Astrocyte of the hippocampus (primary cell): Measurements from ENCODE around the gene KRT76.
"Not testable (repeated sequence)": the region's sequence is repeated elsewhere in the genome, so short reads cannot be mapped to it uniquely, and the experiment has no call there.

ENCODE experiments used
- DNase-seq: peaks from one replicate; pipeline ENCODE4 v3.0.0; 2011; ENCODE audit warnings: low read depth, low spot score

Gene KRT76

DNA sequence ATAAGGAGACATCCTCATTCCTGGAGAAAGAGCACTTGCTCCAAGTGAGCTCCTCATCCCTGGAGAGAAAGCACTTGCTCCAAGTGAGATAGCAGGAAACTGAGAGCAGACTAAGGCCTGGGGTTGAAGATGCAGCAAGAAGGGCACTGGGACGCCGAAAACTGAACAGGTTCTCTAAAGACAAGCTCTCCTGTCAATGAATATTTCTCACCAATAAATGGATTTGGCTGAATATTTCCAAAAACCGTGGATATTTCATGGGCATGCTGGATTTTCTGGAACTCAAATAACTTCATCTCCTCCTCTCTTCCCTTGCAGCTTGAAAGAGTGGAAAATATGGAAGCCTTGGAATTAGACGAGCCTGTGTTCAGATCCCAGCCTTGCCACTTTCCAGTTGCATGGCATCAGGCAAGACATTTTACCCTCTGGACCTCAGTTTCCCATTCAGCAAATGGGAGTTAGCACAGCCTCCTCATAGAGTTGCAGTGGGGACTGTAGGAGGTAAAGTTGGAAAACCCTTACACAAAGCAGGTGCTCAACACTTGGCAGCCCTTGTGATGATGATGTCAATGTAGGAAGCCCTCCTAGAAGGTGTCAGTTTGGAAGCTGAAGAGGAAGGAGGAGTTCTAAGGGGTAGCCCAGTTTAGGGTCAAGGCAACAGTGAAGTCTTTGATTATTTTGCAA is 4.4 kb upstream of the KRT76 start:
- no peak for DNase-seq

DNA sequence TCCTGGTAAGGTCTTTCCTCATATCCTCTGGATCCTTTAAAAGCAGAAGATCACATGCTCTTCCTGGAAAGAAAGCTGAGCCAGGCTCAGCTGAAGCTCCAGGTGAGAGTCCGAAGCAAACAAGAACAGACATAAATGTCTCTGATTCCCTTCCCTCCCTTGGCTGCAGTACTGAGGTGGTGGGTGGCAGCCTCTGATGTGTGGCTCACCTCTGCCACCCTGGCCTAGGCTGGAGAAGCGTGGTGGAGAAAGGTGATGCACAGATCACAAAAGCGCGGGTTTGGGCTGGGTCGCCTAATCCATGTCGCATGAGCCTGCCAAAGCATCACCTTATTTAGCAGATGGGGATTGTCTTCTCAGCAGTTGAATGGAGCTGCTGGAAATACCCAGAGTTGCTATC is 2.8 kb upstream of the KRT76 start:
- DNase-seq = no peak

DNA sequence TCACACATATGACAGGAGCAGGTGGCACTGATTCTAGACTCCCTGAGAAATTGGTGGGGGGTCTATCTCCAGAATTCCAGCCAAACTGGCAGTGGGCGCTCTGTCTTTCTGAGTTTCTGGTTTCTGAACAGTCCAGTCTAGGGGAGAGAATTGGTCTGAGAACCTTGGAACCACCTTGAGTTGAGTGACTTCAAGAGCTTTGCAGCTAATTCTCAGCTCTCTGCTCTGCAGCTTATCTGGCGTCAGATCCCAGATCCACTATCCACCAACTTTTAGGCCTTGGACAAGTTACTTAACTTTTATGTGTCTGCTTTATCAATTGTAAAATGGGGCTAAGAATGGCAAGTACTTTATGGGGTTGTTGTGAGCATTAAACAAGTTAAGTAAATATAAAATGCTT is 1.7 kb upstream of the KRT76 start:
- no peak for DNase-seq

DNA sequence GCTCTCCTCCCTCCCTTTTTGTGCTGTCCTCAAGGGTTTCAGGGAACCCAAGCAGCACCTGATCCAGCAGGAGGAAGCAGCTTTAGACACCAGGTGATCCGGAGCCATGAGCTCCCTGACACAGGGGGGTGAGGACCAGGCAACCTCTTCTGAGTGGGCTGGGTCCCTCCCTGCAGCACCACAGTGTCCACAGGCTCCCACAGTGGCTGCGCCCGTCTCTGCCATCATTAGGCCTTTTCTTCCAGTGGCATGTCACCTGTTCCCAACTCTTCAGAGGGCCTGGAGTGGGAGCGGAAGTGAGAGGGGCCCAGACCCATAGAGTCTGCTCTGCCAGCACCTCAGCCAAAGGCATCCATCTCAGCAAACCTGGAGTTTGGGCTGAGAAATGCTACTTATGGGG is 421 bp upstream of the KRT76 start:
- DNase-seq = no peak

DNA sequence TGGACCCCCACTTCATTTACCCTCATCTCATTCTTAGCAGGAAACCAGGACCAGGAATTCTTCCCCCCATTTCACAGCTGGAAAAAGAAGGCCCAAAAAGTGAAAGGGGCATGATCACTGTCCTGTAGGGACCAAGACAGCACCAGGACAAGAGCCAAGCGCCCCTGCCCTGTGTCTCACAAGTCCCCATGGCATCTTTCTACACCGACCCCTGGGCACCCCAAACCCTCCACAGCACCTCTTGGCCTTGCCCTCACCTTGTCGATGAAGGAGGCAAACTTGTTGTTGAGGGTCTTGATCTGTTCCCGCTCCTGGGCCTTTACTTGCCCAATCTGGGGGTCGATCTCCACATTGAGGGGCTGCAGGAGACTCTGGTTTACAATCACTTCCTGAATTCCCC is 710 bp downstream of the KRT76 start:
- no peak for DNase-seq

DNA sequence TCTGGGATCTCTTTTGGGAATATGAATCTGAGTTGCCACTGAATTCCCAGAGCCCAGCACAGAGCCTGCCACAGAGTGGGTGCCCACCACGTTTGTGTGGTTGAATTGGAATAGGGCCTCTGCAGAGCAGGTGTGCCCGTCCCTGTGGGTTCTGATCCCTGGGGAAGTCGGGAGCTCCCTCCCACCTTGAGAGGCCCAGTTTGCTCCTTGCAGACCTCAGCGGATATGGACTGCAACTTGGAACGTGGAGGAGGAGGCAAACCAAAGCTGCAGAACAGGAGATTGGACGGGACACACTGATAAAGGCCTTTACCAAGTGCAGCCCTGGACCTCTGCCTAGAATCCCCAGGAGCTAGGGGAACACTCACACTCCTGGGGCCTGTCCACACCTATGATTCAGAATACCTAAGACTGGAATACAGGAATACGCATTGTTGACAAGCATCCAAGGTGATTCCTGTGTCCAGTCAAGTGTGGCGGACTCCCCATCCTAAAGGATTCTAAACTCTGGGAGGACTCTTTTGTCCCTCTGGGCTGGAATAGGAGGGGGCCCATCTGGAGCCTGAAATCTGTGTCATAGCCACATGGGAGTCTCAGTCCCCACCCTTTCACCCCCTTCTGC is 2.4 kb downstream of the KRT76 start:
- DNase-seq = no peak

DNA sequence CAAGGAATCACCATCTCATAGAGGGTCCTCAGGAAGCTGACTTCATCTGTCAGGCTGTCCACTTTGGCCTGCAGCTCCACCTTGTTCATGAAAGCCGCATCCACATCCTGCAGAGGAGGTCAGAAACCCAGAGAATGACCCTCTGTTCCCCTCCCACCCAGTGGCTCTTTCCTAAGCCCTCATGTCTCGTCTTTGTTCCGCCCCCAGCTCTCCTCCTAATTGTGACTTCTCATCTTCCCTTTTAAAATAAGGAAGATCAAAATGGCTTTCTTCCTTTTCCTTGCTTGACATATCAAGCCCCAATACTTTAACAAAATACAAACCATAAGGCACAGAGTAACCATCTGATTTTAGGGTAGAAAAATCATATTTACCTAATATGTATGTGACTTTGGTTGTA is 4.4 kb downstream of the KRT76 start:
- no peak for DNase-seq

DNA sequence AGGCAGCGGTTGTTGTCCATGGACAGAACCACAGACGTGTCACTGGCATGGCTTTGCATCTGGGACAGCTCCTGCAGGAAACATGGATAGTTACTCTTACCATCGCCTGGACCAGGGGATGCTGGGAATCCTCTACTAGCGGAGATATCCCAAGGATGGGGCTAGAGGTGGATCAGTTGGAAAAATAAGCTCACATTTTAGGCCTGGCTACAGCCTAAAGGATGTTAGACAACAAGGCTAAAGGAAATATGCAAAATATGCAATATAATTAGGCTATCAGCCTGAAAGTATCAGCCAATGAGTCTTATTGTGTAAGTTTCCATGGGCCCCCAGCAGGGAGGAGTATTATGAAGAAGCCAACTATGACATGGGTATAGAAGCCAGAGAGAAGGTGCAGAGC is 5.0 kb downstream of the KRT76 start:
- DNase-seq = no peak

DNA sequence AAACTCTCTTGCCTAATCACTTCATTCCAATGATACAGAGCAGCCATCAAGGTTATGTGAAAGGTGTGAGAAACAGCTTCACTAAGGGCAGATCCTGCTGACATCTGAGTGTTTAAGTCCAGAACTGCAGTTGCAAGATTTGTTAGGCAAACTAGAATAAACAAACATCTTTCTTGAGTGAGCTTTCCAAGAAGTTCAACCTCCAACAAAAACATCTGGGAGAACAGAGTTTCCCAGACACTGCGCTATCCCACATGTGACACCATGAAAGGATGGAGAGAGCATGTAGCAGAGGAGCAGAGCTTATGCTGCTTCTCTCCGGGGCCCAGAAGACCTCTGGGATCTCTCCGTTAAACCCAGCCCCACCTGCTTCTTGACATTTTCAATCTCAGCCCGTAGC is 5.6 kb downstream of the KRT76 start:
- DNase-seq = no peak

DNA sequence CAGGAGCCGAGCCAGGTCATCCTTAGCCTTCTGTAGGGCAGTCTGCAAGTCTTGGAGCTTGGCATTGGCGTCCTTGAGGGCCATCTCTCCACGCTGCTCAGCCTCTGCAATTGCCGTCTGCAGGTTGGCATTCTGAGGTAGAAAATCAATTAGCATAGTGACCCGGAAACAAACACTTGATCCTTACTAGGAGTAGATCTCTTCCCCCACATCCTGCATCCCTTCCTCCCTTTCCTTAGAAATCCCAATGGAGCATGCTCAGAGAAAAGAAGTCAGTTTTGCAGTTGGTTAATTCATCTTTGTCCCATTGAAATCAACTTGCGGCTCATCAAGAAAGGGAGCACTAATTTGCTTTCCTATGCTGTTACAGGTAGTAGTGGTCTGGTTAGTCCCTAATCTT is 6.1 kb downstream of the KRT76 start:
- no peak for DNase-seq

DNA sequence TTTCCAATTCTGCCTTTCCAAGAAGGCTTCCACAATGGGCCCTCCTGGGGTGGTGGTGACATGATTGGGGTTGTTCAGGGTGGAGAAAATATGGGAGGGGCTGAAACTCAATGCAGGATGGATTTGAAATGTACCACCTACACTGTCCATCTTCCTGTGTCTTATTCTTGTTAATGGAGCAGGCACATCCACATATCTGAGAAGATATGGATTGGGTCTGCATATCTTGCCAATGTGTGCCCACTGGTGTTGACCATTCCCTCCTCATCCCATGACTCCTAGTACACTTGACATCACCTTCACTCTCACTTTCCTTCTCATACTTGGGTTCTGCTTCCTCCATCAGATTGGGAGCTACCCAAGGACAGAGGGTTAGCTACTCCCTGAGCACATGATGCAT is 7.2 kb downstream of the KRT76 start:
- DNase-seq = no peak

DNA sequence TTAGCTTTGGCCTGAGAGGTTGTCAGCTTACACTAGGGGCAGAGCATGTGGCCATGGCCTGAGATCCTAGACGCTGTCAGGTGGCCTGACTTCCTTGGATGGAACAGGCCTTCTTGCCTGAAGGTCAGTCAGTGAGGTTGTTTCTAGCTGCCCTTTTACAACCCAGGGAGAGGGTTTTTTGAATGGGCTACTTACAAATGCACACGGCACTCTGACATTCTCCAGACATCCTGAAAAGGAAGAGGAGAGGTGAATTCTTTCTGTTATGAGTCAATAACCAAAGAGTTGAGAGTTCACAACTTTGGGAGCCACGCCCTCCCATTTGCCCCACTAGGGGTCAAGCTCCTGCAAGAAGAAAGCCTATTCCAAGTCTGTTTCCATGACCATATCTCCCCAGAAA is 7.8 kb downstream of the KRT76 start:
- no peak for DNase-seq

DNA sequence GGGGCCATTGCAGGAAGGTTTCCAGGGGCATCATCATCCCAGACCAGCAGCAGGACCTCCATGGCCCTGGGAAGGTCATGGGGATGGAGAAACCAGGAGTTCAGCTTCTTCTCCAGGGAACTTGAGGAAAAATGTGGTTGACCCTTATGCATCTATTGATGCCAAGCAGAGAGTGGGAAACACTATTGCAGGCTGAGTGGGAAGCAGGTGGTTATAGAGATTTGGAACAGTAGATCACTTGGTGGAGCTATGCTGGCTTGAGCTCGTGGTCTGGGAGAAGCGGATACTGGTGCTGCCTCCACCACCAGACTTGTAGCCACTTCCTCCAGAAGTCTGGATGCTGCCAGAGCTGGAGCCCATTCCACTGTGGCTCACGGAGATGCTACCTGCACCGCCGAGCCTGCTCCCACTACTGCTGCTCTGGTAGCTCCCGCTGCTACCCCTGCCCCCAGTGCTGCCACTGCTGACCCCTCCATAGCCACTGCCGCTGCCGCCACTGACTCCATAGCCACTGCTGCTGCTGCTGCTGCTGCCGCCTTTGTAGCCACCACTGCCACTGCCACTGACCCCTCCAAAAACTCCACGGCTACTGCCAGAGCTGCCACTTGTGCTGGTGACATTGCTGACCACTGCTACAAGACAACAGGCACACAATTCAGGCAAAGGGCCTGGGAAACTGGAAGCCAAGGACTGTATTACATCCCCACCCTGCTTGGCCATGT is 8.5 kb downstream of the KRT76 start:
- DNase-seq = no peak

DNA sequence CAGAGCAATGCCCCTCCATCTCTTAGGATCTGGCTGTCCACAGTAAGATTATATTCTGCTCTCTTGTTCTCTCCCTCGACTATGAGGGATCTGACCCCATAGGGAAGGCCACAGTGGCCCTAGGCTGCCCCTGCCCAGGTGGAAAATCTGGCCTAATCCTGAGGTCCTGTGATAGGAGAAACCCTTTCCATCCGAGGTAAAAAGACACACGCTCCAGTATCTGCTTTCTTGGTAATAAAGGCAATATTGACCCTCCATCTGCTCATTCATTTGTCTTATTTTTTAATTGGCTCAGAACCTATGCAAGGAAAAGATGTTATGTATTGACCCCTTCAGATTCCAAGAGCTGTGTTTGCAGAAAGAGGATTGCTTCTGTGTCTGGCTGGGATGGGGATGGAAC is 9.7 kb downstream of the KRT76 start:
- no peak for DNase-seq

DNA sequence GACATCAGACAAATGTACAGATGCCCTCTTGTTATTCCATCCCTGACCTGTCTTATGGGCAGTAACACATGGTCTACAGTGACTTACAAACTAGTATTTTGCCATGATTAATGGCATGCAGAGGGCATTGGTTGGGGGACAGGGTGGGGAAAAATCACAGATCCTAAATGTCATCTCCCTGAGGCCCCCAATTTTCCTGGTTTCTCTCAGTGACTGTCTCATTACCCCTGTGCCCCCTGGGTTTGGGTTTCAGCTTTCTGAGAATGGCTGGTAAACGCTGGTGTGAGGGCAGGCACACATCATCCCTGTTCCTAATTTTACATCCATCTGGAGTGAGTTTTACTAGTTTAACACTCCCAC is 10.1 kb downstream of the KRT76 start:
- no peak for DNase-seq

DNA sequence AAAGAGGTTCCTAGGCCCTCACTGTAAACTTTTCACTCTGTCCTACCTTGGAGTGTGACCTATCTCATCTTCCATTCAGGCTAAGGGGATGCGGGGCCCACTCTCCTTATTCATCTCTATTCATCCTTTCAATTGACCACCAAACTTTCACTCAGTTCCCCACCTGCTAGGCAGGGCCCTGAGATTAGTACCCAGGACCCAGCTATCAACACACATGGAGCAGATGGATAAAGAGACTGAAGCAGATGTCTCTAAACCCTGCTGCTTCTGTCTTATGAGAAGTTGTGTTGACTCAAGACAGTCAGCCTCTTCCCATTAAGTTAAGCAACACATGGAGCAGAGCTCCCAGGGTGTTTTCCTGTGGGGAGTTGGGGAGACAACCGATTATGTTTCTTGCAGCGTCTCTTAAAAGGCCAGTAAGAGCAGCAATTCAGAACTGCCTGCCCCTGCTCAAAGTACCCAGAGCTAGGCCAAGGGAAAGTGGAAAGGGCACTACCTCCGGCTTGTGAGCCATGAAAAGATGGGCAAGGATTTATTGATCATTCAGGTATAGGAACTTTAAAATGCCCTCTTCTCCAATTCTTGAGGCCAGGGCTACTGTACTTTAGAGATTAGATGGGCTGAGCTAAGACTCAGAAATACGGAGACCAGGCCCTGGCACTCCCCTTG is 10.7 kb downstream of the KRT76 start:
- no peak for DNase-seq

DNA sequence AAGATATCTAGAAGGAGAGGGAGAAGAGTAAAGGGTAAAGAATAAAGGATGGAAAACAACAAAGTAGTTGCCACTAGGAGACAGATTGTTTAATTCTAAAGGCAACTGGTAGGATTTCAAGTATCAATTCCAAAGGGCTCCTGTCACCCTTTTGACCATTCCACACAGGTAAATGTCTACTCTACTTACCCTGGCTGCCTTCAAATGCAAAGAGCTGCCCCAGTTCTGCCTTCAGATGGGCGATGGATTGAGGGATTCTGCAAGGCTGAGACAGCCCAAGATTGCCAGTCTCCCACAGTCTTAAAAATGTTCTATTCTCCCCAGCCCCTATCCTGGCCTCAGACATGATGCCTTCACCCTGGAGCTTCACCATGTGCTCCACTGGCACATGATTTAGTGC is 11.4 kb downstream of the KRT76 start:
- no peak for DNase-seq

DNA sequence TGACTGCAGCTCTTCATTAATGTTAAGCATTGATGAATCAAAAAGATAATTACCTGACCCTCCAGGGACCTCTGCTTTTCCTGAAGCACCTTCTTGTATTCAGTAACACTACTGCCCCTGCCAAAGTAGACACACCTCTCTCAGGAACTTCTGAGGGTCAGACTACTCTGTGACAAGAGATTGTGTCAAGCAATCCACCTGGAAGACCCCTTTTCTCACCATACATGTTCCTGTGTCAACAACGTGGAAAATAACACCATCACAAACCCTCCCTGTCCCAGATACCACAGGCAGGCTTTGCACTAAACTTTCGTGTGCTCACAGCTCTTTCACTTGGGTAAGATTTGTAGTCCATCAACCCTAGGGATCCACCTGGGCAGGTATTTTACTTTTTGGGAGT is 13.2 kb downstream of the KRT76 start:
- no peak for DNase-seq

DNA sequence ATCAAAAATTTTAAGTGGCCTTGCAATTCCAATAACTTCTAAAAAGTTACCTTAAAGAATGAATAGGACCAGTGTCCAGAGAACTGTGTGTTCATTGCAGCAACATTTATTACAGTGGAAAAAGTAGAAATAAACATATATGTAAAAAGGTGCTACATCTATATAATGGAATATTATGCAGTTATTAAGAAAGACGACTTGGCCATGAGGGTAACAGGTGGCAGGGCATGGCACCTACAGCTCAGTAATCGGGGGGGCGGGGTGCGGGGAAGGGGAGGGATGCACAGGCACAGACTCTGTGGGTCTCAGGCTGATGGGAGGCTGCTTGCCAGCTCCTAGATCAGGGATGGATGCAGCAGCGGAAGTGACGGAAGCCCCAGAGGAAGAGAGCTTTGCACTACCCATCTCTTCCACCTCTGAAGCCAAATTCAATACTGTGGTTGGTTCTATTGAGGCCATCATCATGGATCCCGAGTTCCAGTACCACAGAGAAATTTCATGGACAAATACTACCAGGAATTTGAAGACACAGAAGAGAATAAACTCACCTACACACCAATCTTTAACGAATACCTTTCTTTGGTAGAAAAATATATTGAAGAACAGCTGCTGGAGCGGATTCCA is 14.0 kb downstream of the KRT76 start:
- DNase-seq = no peak

DNA sequence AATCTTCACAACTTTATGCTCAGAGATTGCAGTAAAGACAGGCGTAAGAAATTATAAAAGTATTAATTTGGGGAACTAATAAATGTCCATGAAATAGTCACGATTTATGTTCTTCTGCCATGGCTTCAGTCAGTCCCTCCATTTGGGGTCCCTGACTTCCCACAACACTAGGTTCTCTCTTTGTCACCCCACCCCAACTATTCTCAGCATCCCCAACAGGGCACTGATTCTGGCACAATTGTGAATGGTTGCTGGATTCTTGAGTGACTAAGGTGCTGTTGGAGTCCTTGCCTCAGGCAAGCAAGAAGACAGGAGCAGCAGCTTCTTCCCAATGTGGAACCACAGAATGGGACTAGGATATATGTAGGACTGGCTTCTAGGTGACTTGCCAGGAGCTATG is 15.3 kb downstream of the KRT76 start:
- DNase-seq = no peak

DNA sequence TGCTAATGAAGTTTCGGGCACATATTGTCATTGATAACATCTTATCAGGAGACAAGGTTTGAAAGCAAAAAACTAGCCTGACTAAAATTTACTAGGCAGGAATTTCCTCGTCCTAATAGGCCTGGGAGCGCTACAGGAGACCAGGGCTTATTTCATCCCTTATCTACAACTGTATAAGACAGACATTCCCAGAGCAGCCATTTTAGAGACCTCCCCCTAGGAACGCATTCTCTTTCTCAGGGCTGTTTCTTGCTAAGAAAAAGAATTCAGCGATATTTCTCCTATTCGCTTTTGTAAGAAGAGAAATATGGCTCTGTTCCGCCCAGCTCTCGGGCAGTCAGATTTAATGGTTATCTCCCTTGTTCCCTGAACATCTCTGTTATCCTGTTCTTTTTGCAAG is 15.9 kb downstream of the KRT76 start:
- DNase-seq = not testable (repeated sequence)

DNA sequence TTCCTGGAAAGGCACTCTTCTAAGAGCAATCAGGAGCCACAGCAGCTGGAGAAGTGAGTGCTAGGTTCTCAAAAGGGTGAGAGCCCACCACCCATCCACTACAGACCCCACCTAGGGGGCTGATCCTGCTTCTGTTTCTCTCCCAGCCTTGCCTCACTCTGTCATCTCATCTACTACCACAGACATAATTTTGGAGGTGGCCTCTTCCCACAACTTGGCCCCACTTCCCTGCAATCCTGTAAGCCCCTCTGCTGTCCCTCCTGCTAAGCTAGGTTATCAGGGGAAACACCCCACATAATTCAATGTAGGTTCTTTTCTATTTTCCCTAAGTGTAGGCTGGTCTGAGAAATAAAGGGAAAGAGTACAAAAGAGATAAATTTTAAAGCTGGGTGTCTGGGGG is 16.5 kb downstream of the KRT76 start:
- DNase-seq = no peak
